ENCODE data around the gene DSG3. TPM values are rescaled to one million over a fixed set of nuclear protein-coding genes. Genes with fewer than 3 reads are reported as not detected.

The DSG3 gene
- 0.04 TPM in 1 of 2 replicates, not detected in the other for total RNA-seq (2021)
- not detected for Bru-seq, nascent RNA
- not detected for BruChase-seq, experiment 1, labeled RNA remaining after a 2-hour chase
- BruChase-seq, experiment 2, labeled RNA remaining after a 6-hour chase: not detected
- long read RNA-seq: 0 reads

- no peaks in the 10 kb centered on the region for H3K36me3 ChIP-seq (ENCODE audit: insufficient read depth, low read length, poor library complexity, severe bottlenecking)
- CTCF ChIA-PET: no interaction called here
- H3K27me3 ChIP-seq (replicated peaks; ENCODE audit: insufficient read depth, low read depth, low read length, poor library complexity): peaks cover 56% of the 10 kb centered on the region
- H3K27ac ChIP-seq (ENCODE audit: low read depth, low read length, poor library complexity, severe bottlenecking): no peak within 1 kb of the TSS
- intact Hi-C loops (cut with micrococcal nuclease; ENCODE audit: unreplicated experiment): no loop called here
- POLR2A ChIA-PET (ENCODE audit: low non-redundant PET): no interaction called here
- DNase-seq (ENCODE audit: low spot score): no peak
- H3K4me3 ChIP-seq (ENCODE audit: low read depth, low read length, poor library complexity, severe bottlenecking): no peak within 1 kb of the TSS
- BruUV-seq (replicated peaks): no TSS peak
- TF ChIP-seq EZH2 (IDR thresholded peaks at IDR 0.05; ENCODE audit: borderline replicate concordance, low read depth, low read length, poor library complexity, severe bottlenecking): no peak
- TF ChIP-seq CTCF (conservative IDR thresholded peaks at IDR 0.05; ENCODE audit: low read depth, low read length): no peak
- no peaks in the 10 kb centered on the region for H3K9me3 ChIP-seq (ENCODE audit: low read depth, low read length, poor library complexity, severe bottlenecking)
- no peaks in the 10 kb centered on the region for H3K4me1 ChIP-seq (ENCODE audit: insufficient read depth, low read length, poor library complexity, severe bottlenecking)
Measured at GRCh38 chr18:31447530-31448191, at the start of gene DSG3. TSS of gene DSG3 (plus strand) at chr18:31447741. CDS start at chr18:31447878, 137 bp downstream.

GRCh38 chr18:31398191-31398590 is 49.4 kb upstream of the DSG3 start:
- no peak for DNase-seq (ENCODE audit: low spot score)
- TF ChIP-seq EZH2 (IDR thresholded peaks at IDR 0.05; ENCODE audit: borderline replicate concordance, low read depth, low read length, poor library complexity, severe bottlenecking) (no peak), CTCF (conservative IDR thresholded peaks at IDR 0.05; ENCODE audit: low read depth, low read length) (no peak)
- CTCF ChIA-PET: no interaction called here

GRCh38 chr18:31399306-31400032 is 48.1 kb upstream of the DSG3 start:
- POLR2A ChIA-PET (ENCODE audit: low non-redundant PET): no interaction called here
- no peak for TF ChIP-seq CTCF (conservative IDR thresholded peaks at IDR 0.05; ENCODE audit: low read depth, low read length)
- no peak for TF ChIP-seq EZH2 (IDR thresholded peaks at IDR 0.05; ENCODE audit: borderline replicate concordance, low read depth, low read length, poor library complexity, severe bottlenecking)
- intact Hi-C loops (cut with micrococcal nuclease; ENCODE audit: unreplicated experiment): no loop called here
- H3K4me1 ChIP-seq (ENCODE audit: insufficient read depth, low read length, poor library complexity, severe bottlenecking): no peaks in the 10 kb centered on the region
- peaks cover 10% of the 10 kb centered on the region for H3K27me3 ChIP-seq (replicated peaks; ENCODE audit: insufficient read depth, low read depth, low read length, poor library complexity)
- CTCF ChIA-PET: no interaction called here
- no peaks in the 10 kb centered on the region for H3K36me3 ChIP-seq (ENCODE audit: insufficient read depth, low read length, poor library complexity, severe bottlenecking)
- no peaks in the 10 kb centered on the region for H3K9me3 ChIP-seq (ENCODE audit: low read depth, low read length, poor library complexity, severe bottlenecking)
- no peak overlapping the region for H3K27ac ChIP-seq (ENCODE audit: low read depth, low read length, poor library complexity, severe bottlenecking)
- BruUV-seq (replicated peaks): no TSS peak
- DNase-seq (ENCODE audit: low spot score): no peak
- no peak overlapping the region for H3K4me3 ChIP-seq (ENCODE audit: low read depth, low read length, poor library complexity, severe bottlenecking)

More at GRCh38 chr18:31398191-31398590, 49.4 kb upstream of the DSG3 start:
- POLR2A ChIA-PET (ENCODE audit: low non-redundant PET): no interaction called here
- no TSS peak for BruUV-seq (replicated peaks)
- Histone ChIP-seq H3K36me3 (ENCODE audit: insufficient read depth, low read length, poor library complexity, severe bottlenecking) (no peaks in the 10 kb centered on the region), H3K4me1 (ENCODE audit: insufficient read depth, low read length, poor library complexity, severe bottlenecking) (no peaks in the 10 kb centered on the region), H3K27me3 (replicated peaks; ENCODE audit: insufficient read depth, low read depth, low read length, poor library complexity) (peaks cover 11% of the 10 kb centered on the region), H3K9me3 (ENCODE audit: low read depth, low read length, poor library complexity, severe bottlenecking) (no peaks in the 10 kb centered on the region), H3K4me3 (ENCODE audit: low read depth, low read length, poor library complexity, severe bottlenecking) (no peak overlapping the region), H3K27ac (ENCODE audit: low read depth, low read length, poor library complexity, severe bottlenecking) (no peak overlapping the region)
- intact Hi-C loops (cut with micrococcal nuclease; ENCODE audit: unreplicated experiment): no loop called here
